GM12878 (cell line): ENCODE measurements around the gene BNIPL. TPM values are rescaled to one million over a fixed set of nuclear protein-coding genes. Genes with fewer than 3 reads are reported as not detected.

ENCODE experiments used
- CTCF ChIP-seq, 3 experiments: IDR thresholded peaks in 2 of 3; conservative IDR thresholded peaks in 1 of 3; 2 replicates each; pipeline ENCODE4 v1.5.1; 2011; ENCODE audit warnings: low read depth in 3 of 3, low read length in 3 of 3, mild to moderate bottlenecking in 3 of 3, control low read depth in 2 of 3, moderate library complexity in 2 of 3, inconsistent platforms in 1 of 3, mixed read lengths in 1 of 3; ENCODE audit not compliant: control insufficient read depth in 2 of 3, insufficient read depth in 1 of 3; ENCODE audit errors: extremely low read depth in 1 of 3
- EED ChIP-seq: sonication (generic); IDR thresholded peaks from 2 replicates; pipeline ENCODE4 v1.6.1; 2016; ENCODE audit warnings: antibody characterized with exemption, low read depth
- MYC ChIP-seq: IDR thresholded peaks from 2 replicates; pipeline ENCODE4 v1.6.1; 2011; ENCODE audit warnings: mild to moderate bottlenecking, low read length, moderate library complexity, inconsistent platforms; ENCODE audit not compliant: insufficient read depth, insufficient replicate concordance, insufficient read length, severe bottlenecking
- NFIC ChIP-seq: IDR thresholded peaks from 2 replicates; pipeline ENCODE4 v1.6.1; 2012; ENCODE audit warnings: low read depth, mild to moderate bottlenecking, inconsistent platforms, low read length, moderate library complexity
- SIN3A ChIP-seq: IDR thresholded peaks from 2 replicates; pipeline ENCODE4 v1.6.1; 2012; ENCODE audit warnings: low read depth, low read length, improper control_type of control experiment
- STAT3 ChIP-seq: IDR thresholded peaks from 2 replicates; pipeline ENCODE4 v1.6.1; 2011; ENCODE audit warnings: low read depth, low read length, improper control_type of control experiment
- ZNF687 ChIP-seq: fragments of 450-650 bp; IDR thresholded peaks from 2 replicates; pipeline ENCODE4 v1.6.1; 2017; ENCODE audit warnings: mild to moderate bottlenecking, moderate library complexity
- polyA plus RNA-seq, 11 experiments: library from polyadenylated mRNA; depleted of rRNA in 4 of 11; unstranded in 6 of 11; stranded (reverse) in 5 of 11; fragments of >200 nt; fragmentation: Nextera tagmentation in 4 of 11; fragmentation: Illumina TruSeq in 1 of 11; extraction: Ambion mirVana in 4 of 11; extraction: Trizol in 1 of 11; gene quantifications; 1 replicate in 1 of 11; 2 replicates in 10 of 11; pipeline versions ENCODE4 v1.2.1 to v1.2.3, GENCODE V29; 2011 to 2016; ENCODE audit warnings: inconsistent platforms in 2 of 11, missing spikeins in 2 of 11, low read depth in 1 of 11
- total RNA-seq, 4 experiments: library from RNA; depleted of rRNA in 3 of 4; stranded (reverse); fragments of >200 nt in 3 of 4; fragmentation: Illumina TruSeq in 1 of 4; extraction: Trizol in 1 of 4; gene quantifications; 2 replicates each; pipeline versions ENCODE4 v1.2.1 to v1.2.3, GENCODE V29; 2013 to 2021

Gene BNIPL
- total and polyA plus RNA-seq, 10 of the 15 experiments (the other 5 are each of a cell fraction or from before 2014, with no cell fraction given) = 0.05 to 1.1 (median 0.17) TPM

- no peak for TF ChIP-seq ZNF687
- TF ChIP-seq EED = no peak
- TF ChIP-seq CTCF (IDR thresholded peaks at IDR 0.05 in 2 of 3, conservative IDR thresholded peaks at IDR 0.05 in 1 of 3; ENCODE audit: control insufficient read depth in 2 of 3, extremely low read depth in 1 of 3, insufficient read depth in 1 of 3, low read depth in 3 of 3, low read length in 3 of 3) = no peak
- no peak for TF ChIP-seq STAT3
- TF ChIP-seq SIN3A = no peak
- no peak for TF ChIP-seq MYC
- TF ChIP-seq NFIC = no peak
- TF ChIP-seq, all 136 proteins: peak for 0
These were observed 646 bp downstream of the BNIPL start (continued) for GRCh38 chr1:151037032-151037431.
